Astrocyte (in vitro differentiated cells and primary cell): Measurements from ENCODE around the gene CXCL10. TPM values are rescaled to one million over a fixed set of nuclear protein-coding genes. Genes with fewer than 3 reads are reported as not detected.

ENCODE experiments used
- DNase-seq: peaks from one replicate; pipeline ENCODE4 v3.0.0-alpha.2; 2010; ENCODE audit warnings: low read depth
- FAIRE-seq: peaks from 2 replicates; lab custom pipeline; 2011; peaks lifted over from hg19 to GRCh38; lab: Jason Lieb, UNC
- H2AFZ ChIP-seq: 2 replicates; pipeline ENCODE4 v1.6.0; 2012; ENCODE audit warnings: low read depth, low read length, inconsistent platforms
- H3K27ac ChIP-seq: 2 replicates; pipeline ENCODE4 v1.5.1; 2011; ENCODE audit warnings: low read depth, low read length, inconsistent platforms
- H3K27me3 ChIP-seq: 2 replicates; pipeline ENCODE4 v1.6.0; 2011; ENCODE audit warnings: low read length, inconsistent platforms; ENCODE audit not compliant: insufficient read depth
- H3K36me3 ChIP-seq: 2 replicates; pipeline ENCODE4 v1.5.1; 2011; ENCODE audit warnings: low read length, inconsistent platforms; ENCODE audit not compliant: insufficient read depth
- H3K4me1 ChIP-seq: 2 replicates; pipeline ENCODE4 v1.5.1; 2011; ENCODE audit warnings: low read length, inconsistent platforms; ENCODE audit not compliant: insufficient read depth
- H3K4me2 ChIP-seq: 2 replicates; pipeline ENCODE4 v1.6.0; 2012; ENCODE audit warnings: low read length, inconsistent platforms
- H3K4me3 ChIP-seq: 2 replicates; pipeline ENCODE4 v1.5.1; 2011; ENCODE audit warnings: low read depth, mild to moderate bottlenecking, low read length, inconsistent platforms; ENCODE audit not compliant: insufficient read depth
- H3K79me2 ChIP-seq: 2 replicates; pipeline ENCODE4 v1.6.0; 2012; ENCODE audit warnings: mild to moderate bottlenecking, low read length, inconsistent platforms; ENCODE audit not compliant: insufficient read depth
- H3K9ac ChIP-seq: 2 replicates; pipeline ENCODE4 v1.6.0; 2012; ENCODE audit warnings: mild to moderate bottlenecking, low read length, inconsistent platforms
- H3K9me3 ChIP-seq: 2 replicates; pipeline ENCODE4 v1.5.1; 2012; ENCODE audit warnings: low read depth, mild to moderate bottlenecking, low read length, inconsistent platforms; ENCODE audit not compliant: insufficient read depth
- H4K20me1 ChIP-seq: 2 replicates; pipeline ENCODE4 v1.6.0; 2012; ENCODE audit warnings: low read length, inconsistent platforms; ENCODE audit not compliant: insufficient read depth
- H3K27ac Mint-ChIP-seq: one replicate; pipeline ENCODE4 v1.8.0; 2021; ENCODE audit warnings: mild to moderate bottlenecking, mixed read lengths; ENCODE audit not compliant: unreplicated experiment
- H3K27me3 Mint-ChIP-seq: one replicate; pipeline ENCODE4 v1.8.0; 2021; ENCODE audit warnings: low read depth, mixed read lengths; ENCODE audit not compliant: unreplicated experiment
- H3K36me3 Mint-ChIP-seq: one replicate; pipeline ENCODE4 v1.8.0; 2021; ENCODE audit warnings: low read depth, mixed read lengths; ENCODE audit not compliant: unreplicated experiment
- H3K4me1 Mint-ChIP-seq: one replicate; pipeline ENCODE4 v1.8.0; 2021; ENCODE audit warnings: low read depth, mixed read lengths; ENCODE audit not compliant: unreplicated experiment
- H3K4me3 Mint-ChIP-seq: one replicate; pipeline ENCODE4 v1.8.0; 2021; ENCODE audit warnings: mild to moderate bottlenecking, moderate library complexity, mixed read lengths; ENCODE audit not compliant: unreplicated experiment
- H3K9me3 Mint-ChIP-seq: one replicate; pipeline ENCODE4 v1.8.0; 2021; ENCODE audit warnings: mild to moderate bottlenecking, mixed read lengths; ENCODE audit not compliant: unreplicated experiment
- CTCF ChIP-seq: IDR thresholded peaks from 2 replicates; pipeline ENCODE4 v1.5.1; 2011; ENCODE audit warnings: low read depth, mild to moderate bottlenecking, inconsistent platforms, low read length, moderate library complexity; ENCODE audit not compliant: insufficient read depth
- EZH2 ChIP-seq: IDR thresholded peaks from 2 replicates; pipeline ENCODE4 v1.6.1; 2012; ENCODE audit warnings: mild to moderate bottlenecking, low read length, inconsistent platforms; ENCODE audit not compliant: insufficient read depth
- total RNA-seq: library from RNA; stranded (reverse); gene quantifications from 2 replicates; pipeline ENCODE4 v1.2.1, GENCODE V29; 2021

Gene CXCL10
- total RNA-seq, 1 donor from 2014 or later, result 12.9 TPM

- Histone ChIP-seq H3K36me3 (no peaks in the 10 kb centered on the region), H3K79me2 (no peaks in the 10 kb centered on the region), H3K9me3 (no peaks in the 10 kb centered on the region), H2AFZ (no peak overlapping the region), H3K27ac (no peak overlapping the region), H3K9ac (no peak overlapping the region), H3K4me2 (no peak overlapping the region), H4K20me1 (no peaks in the 10 kb centered on the region), H3K4me3 (no peak overlapping the region), H3K27me3 (peaks cover 24% of the 10 kb centered on the region), H3K4me1 (no peaks in the 10 kb centered on the region)
- no peaks in the 10 kb centered on the region for H3K4me1 Mint-ChIP-seq
- H3K27ac Mint-ChIP-seq, result no peak overlapping the region
- no peaks in the 10 kb centered on the region for H3K36me3 Mint-ChIP-seq
- no peak for DNase-seq
- H3K4me3 Mint-ChIP-seq, result no peak overlapping the region
- peaks cover 7% of the 10 kb centered on the region for H3K27me3 Mint-ChIP-seq
- no peak for FAIRE-seq
- TF ChIP-seq CTCF (no peak), EZH2 (no peak)
- no peaks in the 10 kb centered on the region for H3K9me3 Mint-ChIP-seq
These were observed 35.0 kb upstream of the CXCL10 start for GRCh38 chr4:76058302-76058701.

- no peak for DNase-seq
- Histone ChIP-seq H3K4me1 (no peaks in the 10 kb centered on the region), H3K4me2 (no peak overlapping the region), H3K79me2 (no peaks in the 10 kb centered on the region), H3K27ac (no peak overlapping the region), H3K36me3 (no peaks in the 10 kb centered on the region), H2AFZ (no peak overlapping the region), H3K9ac (no peak overlapping the region), H4K20me1 (no peaks in the 10 kb centered on the region), H3K27me3 (peaks cover 19% of the 10 kb centered on the region), H3K9me3 (no peaks in the 10 kb centered on the region), H3K4me3 (no peak overlapping the region)
- no peaks in the 10 kb centered on the region for H3K4me1 Mint-ChIP-seq
- no peaks in the 10 kb centered on the region for H3K36me3 Mint-ChIP-seq
- peaks cover 7% of the 10 kb centered on the region for H3K27me3 Mint-ChIP-seq
- no peak for TF ChIP-seq CTCF
- no peak for TF ChIP-seq EZH2
- no peak overlapping the region for H3K4me3 Mint-ChIP-seq
- FAIRE-seq, result no peak
- H3K27ac Mint-ChIP-seq, result no peak overlapping the region
- H3K9me3 Mint-ChIP-seq, result no peaks in the 10 kb centered on the region
These were observed 32.1 kb upstream of the CXCL10 start for GRCh38 chr4:76055421-76055820.

DNA sequence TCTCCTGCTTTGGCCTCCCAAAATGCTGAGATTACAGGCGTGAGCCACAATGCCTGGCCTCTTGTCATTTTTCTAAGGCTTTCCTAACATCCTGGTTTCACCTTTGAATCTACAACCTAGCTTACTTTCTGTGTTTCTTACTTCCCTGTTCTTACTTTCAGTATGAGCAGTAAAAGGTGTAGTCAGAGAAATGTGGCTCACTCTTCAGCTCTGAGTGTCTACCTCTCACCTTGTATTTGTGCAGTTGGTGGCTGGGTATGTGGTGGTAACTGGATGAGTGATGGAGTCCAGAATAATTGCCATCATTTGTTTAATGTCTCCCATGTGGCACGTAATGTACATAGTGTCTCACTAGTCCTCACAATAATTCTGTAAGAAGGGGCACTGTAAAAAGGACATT, 31.7 kb upstream of the CXCL10 start:
- H3K79me2 ChIP-seq, result no peaks in the 10 kb centered on the region
- H4K20me1 ChIP-seq, result no peaks in the 10 kb centered on the region
- TF ChIP-seq CTCF, result no peak
- TF ChIP-seq EZH2, result no peak
- H3K4me2 ChIP-seq, result no peak overlapping the region
- Mint-ChIP-seq H3K4me1 (no peaks in the 10 kb centered on the region), H3K4me3 (no peak overlapping the region), H3K36me3 (no peaks in the 10 kb centered on the region), H3K9me3 (no peaks in the 10 kb centered on the region), H3K27me3 (peaks cover 7% of the 10 kb centered on the region), H3K27ac (no peak overlapping the region)
- H3K9ac ChIP-seq, result no peak overlapping the region
- no peaks in the 10 kb centered on the region for H3K9me3 ChIP-seq
- H3K27ac ChIP-seq, result no peak overlapping the region
- H3K4me3 ChIP-seq, result no peak overlapping the region
- no peak overlapping the region for H2AFZ ChIP-seq
- FAIRE-seq (no peak), DNase-seq (no peak)
- H3K36me3 ChIP-seq, result no peaks in the 10 kb centered on the region
- H3K27me3 ChIP-seq, result peaks cover 19% of the 10 kb centered on the region
- H3K4me1 ChIP-seq, result no peaks in the 10 kb centered on the region
